ENCODE data around the gene PROSER3. TPM values are rescaled to one million over a fixed set of nuclear protein-coding genes. Genes with fewer than 3 reads are reported as not detected.

Gene PROSER3
- total and polyA plus RNA-seq, 2 of the 4 experiments (the other 2 are of a cell fraction), result 5.4 to 21.8 TPM

DNA sequence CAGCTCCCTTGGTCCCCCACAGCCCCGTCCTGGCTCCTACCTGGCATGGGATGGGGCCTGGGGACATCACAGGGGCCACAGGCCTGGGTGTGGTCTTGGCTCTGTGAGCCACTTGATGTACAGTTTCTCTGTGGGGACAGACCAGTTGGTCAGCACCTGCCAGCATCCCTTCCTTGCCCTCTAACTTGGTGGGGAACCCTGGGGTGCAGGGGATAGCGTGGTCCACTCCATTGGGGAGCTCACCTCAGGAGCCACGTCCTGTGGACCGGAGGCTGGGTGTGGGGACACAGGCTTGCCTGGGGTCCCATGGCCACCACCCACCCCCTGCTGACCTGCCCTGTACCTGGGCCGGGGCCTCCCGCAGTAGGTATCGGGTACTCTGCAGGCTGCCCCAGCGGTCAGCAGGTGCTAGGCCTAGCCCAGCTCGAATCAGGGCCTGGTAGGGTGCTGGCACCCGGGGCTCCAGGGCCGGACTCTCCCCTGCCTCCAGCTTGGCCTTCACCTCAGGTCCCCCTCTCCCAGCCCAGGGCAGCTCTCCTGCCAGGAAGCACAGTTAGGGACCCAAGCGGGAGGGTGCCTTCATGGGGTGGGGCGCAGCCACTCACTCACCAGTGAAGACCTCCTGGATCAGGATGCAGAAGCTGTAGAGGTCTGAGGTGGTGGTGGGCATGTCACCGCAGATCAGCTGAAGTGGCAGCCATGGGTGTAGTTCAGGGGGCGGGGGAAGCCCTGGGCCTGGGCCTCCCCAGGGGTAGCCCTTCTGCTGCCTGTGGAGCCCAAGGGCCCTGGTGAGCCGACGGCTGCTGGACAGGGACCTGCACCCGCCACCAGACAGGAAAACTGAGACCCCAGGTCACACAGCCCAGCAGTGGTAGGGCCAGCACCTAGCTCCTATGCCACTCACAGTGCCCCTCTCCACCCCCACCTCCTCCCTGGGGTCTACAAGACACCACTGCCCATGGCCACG, 32.3 kb downstream of the PROSER3 start:
- no peak for ATAC-seq (ENCODE audit: low read depth)

More for the DNA sequence above, 32.3 kb downstream of the PROSER3 start:
- H3K79me1 ChIP-seq (ENCODE audit: low read depth in 1 of 2, low read length in 2 of 2), result no peaks in the 10 kb centered on the region
- no peak overlapping the region for H4K8ac ChIP-seq (ENCODE audit: low read depth in 2 of 2, low read length in 2 of 2)
- no peak overlapping the region for H2AFZ ChIP-seq (replicated peaks; ENCODE audit: low read length, poor library complexity)
- H2AK9ac ChIP-seq (replicated peaks; ENCODE audit: low read depth, low read length, poor library complexity), result no peak overlapping the region
- intact Hi-C loops (cut with micrococcal nuclease) (no loop called here), in situ Hi-C loops (cut with MboI; ENCODE audit: low sequenced_read_pairs) (no loop called here), dilution Hi-C loops (cut with HindIII; ENCODE audit: low sequenced_read_pairs, unreplicated experiment) (no loop called here)
- H3K23ac ChIP-seq (ENCODE audit: low read depth, low read length), result no peak overlapping the region
- H2BK20ac ChIP-seq (ENCODE audit: low read depth, low read length), result no peak overlapping the region
- no peaks in the 10 kb centered on the region; the same call in 1 of the 2 replicates for H3K27me3 ChIP-seq (ENCODE audit: control insufficient read depth, insufficient read depth, low read length)
- POLR2A ChIA-PET (ENCODE audit: unreplicated experiment), result no interaction called here
- H4K20me1 ChIP-seq (ENCODE audit: insufficient read depth, low read length), result no peaks in the 10 kb centered on the region
- H3K27ac ChIP-seq (ENCODE audit: insufficient read depth, low read length), result no peak overlapping the region
- no peak overlapping the region for H2BK5ac ChIP-seq (ENCODE audit: low read depth, low read length, poor library complexity, severe bottlenecking)
- no peak overlapping the region for H2BK15ac ChIP-seq (ENCODE audit: low read depth, low read length)
- no peak overlapping the region for H3K14ac ChIP-seq (replicated peaks; ENCODE audit: low read depth, low read length)
- DNase-seq, result no peak
- no peaks in the 10 kb centered on the region for H3K4me1 ChIP-seq (ENCODE audit: control insufficient read depth, insufficient read depth, low read length)
- no peak overlapping the region for H3K18ac ChIP-seq (ENCODE audit: low read depth, low read length)
- no peak overlapping the region for H3K56ac ChIP-seq (ENCODE audit: extremely low read depth, insufficient read depth, low read length)
- no CpG with 5 or more reads among the region's 19 CpGs for WGBS, 2 experiments (ENCODE audit: extremely low coverage in 2 of 2, insufficient read length in 1 of 2)
- H3K9me1 ChIP-seq (ENCODE audit: insufficient read depth, low read length), result no peaks in the 10 kb centered on the region
- no peak overlapping the region for H4K5ac ChIP-seq (ENCODE audit: low read depth, low read length)
- H3K4ac ChIP-seq (ENCODE audit: low read depth, low read length), result no peak overlapping the region
- H3K36me3 ChIP-seq (ENCODE audit: control insufficient read depth, insufficient read depth, low read length), result no peaks in the 10 kb centered on the region; the same call in 1 of the 2 replicates
- no TSS peak for BruUV-seq (replicated peaks)
- no peaks in the 10 kb centered on the region for H3K9me3 ChIP-seq (ENCODE audit: control insufficient read depth, insufficient read depth, low read length)
- no peak overlapping the region for H3K4me3 ChIP-seq (ENCODE audit: insufficient read depth, low read depth, low read length)
- CTCF ChIA-PET, result no interaction called here
- H3K4me2 ChIP-seq (ENCODE audit: low read depth, low read length), result no peak overlapping the region
- H4K91ac ChIP-seq (ENCODE audit: insufficient read depth, low read depth, low read length), result no peak overlapping the region
- H3K9ac ChIP-seq (ENCODE audit: low read depth, low read length), result no peak overlapping the region
- TF ChIP-seq MAZ (IDR thresholded peaks at IDR 0.05; ENCODE audit: borderline replicate concordance, low read depth, low read length) (no peak), MAFK (IDR thresholded peaks at IDR 0.05; ENCODE audit: low read depth, low read length) (no peak), SMC3 (IDR thresholded peaks at IDR 0.05; ENCODE audit: low read depth, low read length) (no peak), CEBPB (IDR thresholded peaks at IDR 0.05; ENCODE audit: low read depth, low read length) (no peak), ELK1 (IDR thresholded peaks at IDR 0.05; ENCODE audit: borderline replicate concordance, low read depth, low read length) (no peak), RAD21 (IDR thresholded peaks at IDR 0.05; ENCODE audit: low read length) (no peak), BHLHE40 (IDR thresholded peaks at IDR 0.05; ENCODE audit: low read depth, low read length) (no peak)
- TF ChIP-seq, protein P1, sequence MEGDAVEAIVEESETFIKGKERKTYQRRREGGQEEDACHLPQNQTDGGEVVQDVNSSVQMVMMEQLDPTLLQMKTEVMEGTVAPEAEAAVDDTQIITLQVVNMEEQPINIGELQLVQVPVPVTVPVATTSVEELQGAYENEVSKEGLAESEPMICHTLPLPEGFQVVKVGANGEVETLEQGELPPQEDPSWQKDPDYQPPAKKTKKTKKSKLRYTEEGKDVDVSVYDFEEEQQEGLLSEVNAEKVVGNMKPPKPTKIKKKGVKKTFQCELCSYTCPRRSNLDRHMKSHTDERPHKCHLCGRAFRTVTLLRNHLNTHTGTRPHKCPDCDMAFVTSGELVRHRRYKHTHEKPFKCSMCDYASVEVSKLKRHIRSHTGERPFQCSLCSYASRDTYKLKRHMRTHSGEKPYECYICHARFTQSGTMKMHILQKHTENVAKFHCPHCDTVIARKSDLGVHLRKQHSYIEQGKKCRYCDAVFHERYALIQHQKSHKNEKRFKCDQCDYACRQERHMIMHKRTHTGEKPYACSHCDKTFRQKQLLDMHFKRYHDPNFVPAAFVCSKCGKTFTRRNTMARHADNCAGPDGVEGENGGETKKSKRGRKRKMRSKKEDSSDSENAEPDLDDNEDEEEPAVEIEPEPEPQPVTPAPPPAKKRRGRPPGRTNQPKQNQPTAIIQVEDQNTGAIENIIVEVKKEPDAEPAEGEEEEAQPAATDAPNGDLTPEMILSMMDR (conservative IDR thresholded peaks at IDR 0.05; ENCODE audit: low read depth, low read length), result no peak
- no peak overlapping the region for H2AK5ac ChIP-seq (ENCODE audit: low read depth, low read length)
- no peak overlapping the region for H2BK120ac ChIP-seq (ENCODE audit: low read depth, low read length)

All from IMR-90 (cell line).